HL-60/S4 treated with retinoic acid at 250 ng/mL for 4 days and 3 days (cell line): ENCODE data around the gene CCDC197.

Experiments
- in situ Hi-C: fragments of 300-500 bp; cut with MboI; formaldehyde crosslinking; loops from 2 replicates; pipeline ENCODE4 v1.7.0; 2022; ENCODE audit warnings: low sequenced_read_pairs

The CCDC197 gene

GRCh38 chr14:93960774-93961438 is 36.2 kb upstream of the CCDC197 start:
- in situ Hi-C loops, result no loop called here

- in situ Hi-C loops, result no loop called here
These were observed 35.5 kb upstream of the CCDC197 start for GRCh38 chr14:93961620-93962019.

DNA sequence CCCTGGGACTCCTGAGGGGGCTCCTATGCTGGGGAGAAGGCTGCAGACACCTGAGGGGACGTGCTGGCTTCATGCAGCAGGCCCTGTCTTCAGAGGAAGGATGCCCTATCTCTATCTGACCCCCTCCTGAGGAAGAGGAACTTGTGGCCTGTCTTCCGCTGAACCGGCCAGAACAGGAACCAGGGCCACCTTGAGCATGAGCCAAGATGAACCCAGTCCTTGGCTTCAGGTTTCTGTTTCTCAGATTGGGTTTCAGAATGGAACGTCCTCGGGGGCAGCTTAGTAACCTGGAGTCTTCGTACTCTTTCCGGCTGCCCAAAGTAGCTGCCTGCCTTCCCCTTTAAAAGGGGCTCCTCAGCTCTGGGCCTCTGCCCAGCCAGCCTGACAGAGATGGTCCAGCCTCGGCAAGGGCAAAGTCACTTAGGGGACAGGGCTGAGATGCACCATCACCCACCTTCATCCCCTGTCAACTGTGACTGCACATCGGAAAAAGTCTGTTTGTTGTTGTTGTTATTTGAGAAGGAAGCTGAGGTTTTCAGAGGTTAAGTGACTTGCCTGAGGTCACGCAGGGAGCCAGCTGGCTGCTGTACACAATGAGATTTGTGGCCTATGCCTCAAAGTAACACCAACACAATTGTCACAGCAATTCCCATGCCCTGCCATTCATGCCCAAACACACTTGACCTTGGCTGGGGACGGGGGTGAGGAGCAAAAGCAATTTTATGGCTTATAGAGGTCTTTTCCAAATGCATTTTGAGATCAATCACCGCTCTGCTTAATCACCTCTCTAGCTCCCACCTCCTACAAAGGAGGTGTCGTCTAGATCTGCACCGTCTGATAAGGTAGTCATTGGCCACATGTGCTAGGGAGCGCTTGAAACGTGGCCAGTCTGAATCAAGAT is 34.1 kb upstream of the CCDC197 start:
- in situ Hi-C loops, result no loop called here

DNA sequence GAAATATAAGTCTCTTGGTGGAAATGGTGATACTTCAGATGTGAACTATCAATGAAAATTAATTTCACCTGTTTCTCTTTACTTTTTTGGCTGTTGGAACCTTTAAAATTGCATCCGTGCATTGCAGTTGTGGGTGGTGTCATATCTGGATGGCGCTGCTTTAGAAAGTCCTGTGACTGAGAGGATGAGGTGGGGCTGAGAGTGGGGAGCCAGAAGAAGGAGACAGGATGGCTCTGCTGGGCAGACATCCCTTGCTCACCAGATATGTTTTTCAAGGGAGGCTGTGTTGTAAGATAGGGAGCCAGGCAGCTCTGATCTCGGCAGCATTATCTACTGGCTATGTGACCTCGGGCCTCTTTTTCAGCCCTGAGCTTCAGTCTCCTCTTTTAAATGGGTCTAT is 33.4 kb upstream of the CCDC197 start:
- in situ Hi-C loops, result no loop called here

- in situ Hi-C loops, result no loop called here
These were observed 32.8 kb upstream of the CCDC197 start for GRCh38 chr14:93964281-93964680.

DNA sequence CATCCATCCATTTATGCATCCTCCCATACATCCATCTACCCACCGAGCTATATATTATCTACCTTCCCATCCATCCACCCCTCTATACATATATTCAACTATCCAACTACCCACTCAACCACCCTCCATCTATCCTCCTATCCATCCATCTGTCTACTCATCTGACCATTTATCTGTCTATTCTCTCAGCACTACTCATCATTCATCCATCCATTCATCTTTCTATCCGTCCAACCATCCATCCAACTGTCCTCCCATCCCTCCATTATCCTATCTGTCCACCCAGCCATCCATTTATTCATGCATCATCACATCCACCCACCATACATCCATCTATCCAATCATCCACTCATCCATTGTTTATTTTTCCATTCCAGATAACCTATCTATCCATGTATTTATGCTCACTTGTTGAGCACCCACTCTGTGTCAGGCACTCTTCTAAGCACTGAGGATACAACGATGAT is 32.2 kb upstream of the CCDC197 start:
- in situ Hi-C loops, result no loop called here

- in situ Hi-C loops, result no loop called here
These were observed 31.7 kb upstream of the CCDC197 start for GRCh38 chr14:93965287-93965821.

- in situ Hi-C loops, result no loop called here
These were observed 31.1 kb upstream of the CCDC197 start for GRCh38 chr14:93965946-93966474.

DNA sequence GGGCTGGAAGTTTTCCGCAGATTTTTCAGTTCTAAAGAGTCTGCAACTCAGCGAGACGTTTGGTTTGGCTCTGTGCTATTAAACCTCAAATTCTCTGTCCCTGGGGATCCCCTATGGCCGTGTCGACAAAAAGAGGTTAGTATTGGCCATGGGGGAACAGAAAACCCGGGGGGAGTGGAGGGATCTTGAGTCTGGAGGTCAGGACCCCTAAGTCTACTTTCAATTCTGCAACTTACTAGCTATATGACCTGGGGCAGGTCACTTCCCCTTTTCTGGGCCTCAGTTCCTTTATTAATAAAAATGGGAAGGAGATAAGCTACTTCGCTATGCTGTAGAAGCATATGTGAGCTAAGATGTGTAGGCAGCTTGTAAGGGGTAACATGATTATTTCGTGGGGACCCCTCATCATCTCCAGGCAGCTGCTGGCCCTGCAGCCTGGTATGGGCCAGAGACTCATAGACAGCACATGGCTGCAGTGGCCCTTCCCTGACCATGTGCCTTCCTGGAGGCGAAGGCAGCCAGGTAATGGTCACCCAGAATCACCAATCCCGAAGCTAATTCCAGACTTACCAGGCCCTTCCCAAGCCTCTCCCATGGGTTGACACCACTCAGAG is 29.4 kb upstream of the CCDC197 start:
- in situ Hi-C loops, result no loop called here

- in situ Hi-C loops, result no loop called here
These were observed 27.8 kb upstream of the CCDC197 start for GRCh38 chr14:93969082-93969828.

GRCh38 chr14:93970585-93970964 is 26.5 kb upstream of the CCDC197 start:
- in situ Hi-C loops, result no loop called here

DNA sequence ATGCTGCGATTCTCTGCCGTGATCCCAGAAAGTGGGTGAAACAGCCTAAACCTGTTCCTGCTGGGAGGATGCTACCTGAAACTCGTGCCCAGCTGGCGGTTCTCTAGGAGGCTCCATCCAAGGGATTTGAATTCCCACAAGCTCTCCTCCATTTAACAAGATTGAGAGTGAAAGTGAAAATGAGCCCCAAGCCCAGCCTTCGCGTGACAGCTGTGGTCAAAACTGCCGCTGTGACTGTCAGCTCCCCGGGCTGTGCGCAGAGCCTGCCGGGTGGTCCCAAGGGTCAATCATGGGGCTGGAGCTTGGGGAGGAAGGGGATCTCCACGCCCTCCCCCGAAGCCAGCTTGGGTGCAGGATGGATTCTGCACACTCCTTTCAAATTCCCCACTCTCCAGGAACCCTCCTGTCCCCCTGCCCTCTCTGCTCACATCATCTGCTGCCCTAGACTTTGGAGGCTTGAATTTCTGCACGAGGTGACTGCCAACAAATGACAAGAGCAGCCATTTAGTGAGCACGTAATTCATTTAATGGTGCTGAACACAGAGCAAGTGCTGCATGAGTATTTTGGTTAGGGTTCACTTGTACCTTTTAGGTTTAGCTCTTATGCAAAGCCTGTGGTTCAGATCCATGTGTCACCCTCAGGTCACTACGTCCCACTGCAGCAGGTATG is 26.0 kb upstream of the CCDC197 start:
- in situ Hi-C loops, result no loop called here

DNA sequence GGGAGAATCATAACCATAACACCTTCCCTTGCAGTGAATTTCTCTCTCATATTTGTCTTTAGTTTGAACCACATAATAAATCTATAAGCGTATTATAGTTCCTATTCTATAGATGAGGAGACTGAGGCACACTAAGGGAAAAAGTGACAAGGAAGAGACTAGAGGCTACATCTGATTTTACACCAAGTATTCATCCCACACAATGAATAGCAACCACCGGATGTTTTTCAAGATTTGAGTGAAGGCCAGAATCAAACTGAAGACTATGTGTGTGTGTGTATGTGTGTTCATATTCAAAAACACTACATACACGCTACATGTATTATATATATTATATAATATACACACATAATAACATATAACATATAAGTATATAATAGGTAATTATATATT is 25.5 kb upstream of the CCDC197 start:
- in situ Hi-C loops, result no loop called here

DNA sequence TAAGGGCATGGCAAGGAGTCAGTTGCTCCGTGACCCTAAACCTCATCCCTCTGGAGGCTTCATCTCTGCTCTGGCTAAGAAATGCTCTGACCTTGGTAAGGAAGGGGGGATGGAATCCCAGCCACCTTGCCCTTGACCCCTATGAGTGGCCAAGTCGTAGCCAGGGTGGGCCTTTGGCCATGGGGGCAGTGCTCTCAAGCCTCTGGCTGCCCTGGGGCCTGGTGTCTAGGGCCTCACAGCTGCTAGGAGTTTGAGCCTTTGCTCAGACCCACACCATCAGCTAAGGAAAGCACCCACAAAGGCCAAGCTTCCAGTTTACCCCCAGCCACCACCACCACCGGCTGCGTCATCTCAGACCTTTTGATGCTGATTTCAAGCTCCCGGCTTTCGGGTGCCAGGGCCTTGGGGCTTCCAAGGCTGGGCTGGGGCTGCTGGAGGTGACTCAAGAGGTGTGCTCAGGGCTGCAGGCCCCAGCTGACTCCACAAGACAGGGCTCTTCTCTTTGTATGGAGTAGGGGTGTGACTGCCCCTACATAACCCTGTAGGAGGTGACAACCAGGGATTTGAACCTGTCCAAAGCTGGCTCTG is 24.4 kb upstream of the CCDC197 start:
- in situ Hi-C loops, result no loop called here

- in situ Hi-C loops, result no loop called here
These were observed 23.5 kb upstream of the CCDC197 start for GRCh38 chr14:93973607-93974006.

- in situ Hi-C loops, result no loop called here
These were observed 22.8 kb upstream of the CCDC197 start for GRCh38 chr14:93974299-93974698.

DNA sequence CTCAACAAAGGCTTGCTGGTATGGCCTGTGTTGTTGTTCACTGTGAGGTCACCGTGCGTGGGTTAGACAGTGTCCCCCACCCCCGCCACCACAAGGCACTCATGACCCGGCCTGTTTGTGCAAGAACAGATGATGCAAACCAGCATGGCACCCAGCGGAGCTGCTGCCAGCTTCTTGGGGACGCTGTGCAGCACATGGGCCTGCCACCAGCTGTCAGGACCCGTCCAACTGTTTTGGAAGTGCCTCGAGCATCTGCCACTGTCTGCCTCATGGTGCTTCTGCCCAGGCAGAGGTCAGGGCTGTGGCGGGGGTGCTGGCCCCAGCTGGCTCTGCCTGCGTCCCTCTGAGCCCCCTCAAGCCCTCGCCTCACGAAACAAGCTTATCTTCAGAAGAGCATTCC is 22.3 kb upstream of the CCDC197 start:
- in situ Hi-C loops, result no loop called here

GRCh38 chr14:93975791-93976476 is 21.2 kb upstream of the CCDC197 start:
- in situ Hi-C loops, result no loop called here

DNA sequence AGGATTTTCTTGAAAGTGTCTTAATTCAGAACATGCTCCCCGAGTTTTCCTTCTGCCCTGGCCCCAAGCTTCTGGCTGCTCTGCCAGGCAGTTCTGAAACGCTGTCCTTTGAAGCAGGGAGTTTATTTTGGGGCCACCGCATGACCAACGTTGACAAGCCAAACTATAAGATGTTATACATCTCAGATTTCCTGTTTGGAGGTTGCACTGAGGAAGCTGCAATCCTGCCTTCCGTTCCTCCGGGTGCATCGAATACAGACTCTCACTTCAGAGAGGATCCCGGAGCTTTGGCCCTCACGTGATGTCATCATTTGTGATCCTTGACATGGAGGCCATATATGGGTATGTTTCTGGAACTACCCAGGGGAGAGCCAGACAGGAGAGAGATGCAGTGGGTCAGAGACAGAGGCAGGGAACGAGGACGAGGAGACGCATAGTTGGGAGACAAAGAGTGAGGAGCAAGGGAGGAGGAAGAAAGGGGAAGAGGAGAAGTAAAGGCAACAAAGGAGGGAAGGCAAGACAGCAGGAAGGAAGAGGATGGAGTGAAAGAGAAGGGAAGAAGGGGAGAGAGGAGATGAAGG is 20.5 kb upstream of the CCDC197 start, which contains the start of gene ASB2:
Gene ASB2 (minus strand): TSS at position 94 of the 581 bp plus-strand sequence. CDS start 12,031 bp downstream, outside the sequence.
- in situ Hi-C loops, result no loop called here
